Liver (tissue), 3 donors: Measurements from ENCODE around the gene LRIG1.
A peak's percentile ranks its signal among the peaks of the same experiment; 100 is the strongest.

Experiments
- JUND ChIP-seq, 2 donors: IDR thresholded peaks; 2 replicates each; pipeline ENCODE4 v1.6.1; 2016; ENCODE audit warnings: antibody characterized with exemption in 2 of 2
- TAF1 ChIP-seq: conservative IDR thresholded peaks from 2 replicates; pipeline ENCODE4 v1.6.1; 2016; ENCODE audit warnings: antibody characterized with exemption, mild to moderate bottlenecking
- YY1 ChIP-seq: IDR thresholded peaks from 2 replicates; pipeline ENCODE4 v1.6.1; 2016; ENCODE audit warnings: antibody characterized with exemption, mild to moderate bottlenecking
- TF ChIP-seq, protein P1 (sequence below): fragments of 150-350 bp; IDR thresholded peaks from 2 replicates; pipeline ENCODE4 v1.5.1; 2017; ENCODE audit warnings: improper control_type of control experiment, low read depth, low read length; ENCODE audit not compliant: missing input control
- TF ChIP-seq, protein P2 (sequence below): IDR thresholded peaks from 2 replicates; pipeline ENCODE4 v1.6.1; 2016; ENCODE audit warnings: antibody characterized with exemption
- donor health status: healthy.
- donor health status: healthy.

DNA sequence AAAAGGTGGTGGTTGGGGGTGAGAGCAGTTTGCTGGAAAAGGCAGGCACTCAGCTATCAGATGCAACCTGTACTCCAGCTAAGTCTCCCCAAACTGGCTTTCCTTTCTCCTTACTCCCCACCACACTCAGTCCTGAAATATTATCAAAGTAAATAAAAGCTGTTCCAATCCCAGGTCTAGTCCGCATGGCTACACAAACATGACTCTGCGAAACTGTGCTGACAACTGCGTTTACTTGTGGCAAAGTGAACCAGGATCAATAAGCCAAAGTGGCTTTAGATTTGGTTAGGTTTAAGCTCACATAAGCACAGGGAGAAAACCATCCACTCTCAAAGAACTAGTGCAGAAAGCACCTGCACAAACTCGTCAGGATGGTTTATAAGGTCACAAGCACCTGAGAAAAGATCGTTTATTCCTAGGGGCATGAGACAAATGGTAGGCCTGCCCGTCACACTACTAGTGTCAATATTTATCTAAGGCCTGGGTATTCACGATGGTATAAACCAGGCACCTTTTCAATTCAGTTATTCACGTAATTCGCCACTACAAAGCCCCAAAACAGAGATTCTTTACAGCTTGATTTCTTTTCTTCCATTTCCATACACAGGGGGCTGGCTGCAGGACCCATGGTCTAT lies 25.3 kb downstream of the LRIG1 start:
- TF ChIP-seq YY1 (peak; percentile 71), TAF1 (no peak), JUND (IDR thresholded peaks at IDR 0.05) (peak in 1 of 2 donors; percentile 27)
- TF ChIP-seq, protein P1, sequence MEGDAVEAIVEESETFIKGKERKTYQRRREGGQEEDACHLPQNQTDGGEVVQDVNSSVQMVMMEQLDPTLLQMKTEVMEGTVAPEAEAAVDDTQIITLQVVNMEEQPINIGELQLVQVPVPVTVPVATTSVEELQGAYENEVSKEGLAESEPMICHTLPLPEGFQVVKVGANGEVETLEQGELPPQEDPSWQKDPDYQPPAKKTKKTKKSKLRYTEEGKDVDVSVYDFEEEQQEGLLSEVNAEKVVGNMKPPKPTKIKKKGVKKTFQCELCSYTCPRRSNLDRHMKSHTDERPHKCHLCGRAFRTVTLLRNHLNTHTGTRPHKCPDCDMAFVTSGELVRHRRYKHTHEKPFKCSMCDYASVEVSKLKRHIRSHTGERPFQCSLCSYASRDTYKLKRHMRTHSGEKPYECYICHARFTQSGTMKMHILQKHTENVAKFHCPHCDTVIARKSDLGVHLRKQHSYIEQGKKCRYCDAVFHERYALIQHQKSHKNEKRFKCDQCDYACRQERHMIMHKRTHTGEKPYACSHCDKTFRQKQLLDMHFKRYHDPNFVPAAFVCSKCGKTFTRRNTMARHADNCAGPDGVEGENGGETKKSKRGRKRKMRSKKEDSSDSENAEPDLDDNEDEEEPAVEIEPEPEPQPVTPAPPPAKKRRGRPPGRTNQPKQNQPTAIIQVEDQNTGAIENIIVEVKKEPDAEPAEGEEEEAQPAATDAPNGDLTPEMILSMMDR, result no peak
- TF ChIP-seq, protein P2, sequence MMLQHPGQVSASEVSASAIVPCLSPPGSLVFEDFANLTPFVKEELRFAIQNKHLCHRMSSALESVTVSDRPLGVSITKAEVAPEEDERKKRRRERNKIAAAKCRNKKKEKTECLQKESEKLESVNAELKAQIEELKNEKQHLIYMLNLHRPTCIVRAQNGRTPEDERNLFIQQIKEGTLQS, result no peak
